Measurements from ENCODE around the gene RAB11A. TPM values are rescaled to one million over a fixed set of nuclear protein-coding genes. Genes with fewer than 3 reads are reported as not detected.

The RAB11A gene
- total and polyA plus RNA-seq, 5 donors = 136 to 180 (median 155) TPM

GRCh38 chr15:65908876-65909275 is 39.6 kb downstream of the RAB11A start:
- WGBS = 97% methylated on average over 4 of the region's 4 CpGs
- ATAC-seq (no peak), DNase-seq (no peak)
- no peak overlapping the region for H3K27ac ChIP-seq (ENCODE audit: low read length)
- H3K4me1 ChIP-seq (ENCODE audit: control insufficient read depth, insufficient read depth, low read length) = no peaks in the 10 kb centered on the region
- H3K9me3 ChIP-seq (ENCODE audit: control insufficient read depth, low read length) = no peaks in the 10 kb centered on the region
- H3K27me3 ChIP-seq (ENCODE audit: control insufficient read depth, insufficient read depth) = no peaks in the 10 kb centered on the region
- intact Hi-C loops (cut with DNase I) = no loop called here
- H3K4me3 ChIP-seq (ENCODE audit: low read length) = no peak overlapping the region

GRCh38 chr15:65909831-65910230 is 40.5 kb downstream of the RAB11A start:
- no peaks in the 10 kb centered on the region for H3K27me3 ChIP-seq (ENCODE audit: control insufficient read depth, insufficient read depth)
- no peaks in the 10 kb centered on the region for H3K4me1 ChIP-seq (ENCODE audit: control insufficient read depth, insufficient read depth, low read length)
- DNase-seq (no peak), ATAC-seq (no peak)
- H3K4me3 ChIP-seq (ENCODE audit: low read length) = no peak overlapping the region
- no peak overlapping the region for H3K27ac ChIP-seq (ENCODE audit: low read length)
- intact Hi-C loops (cut with DNase I) = loop anchor here in 1 of 4 donors (10.0 kb wide), 2 partner anchors 275 to 385 kb away; partner anchors contain the start of gene DIS3L
- 95% methylated on average over 3 of the region's 3 CpGs for WGBS
- H3K9me3 ChIP-seq (ENCODE audit: control insufficient read depth, low read length) = no peaks in the 10 kb centered on the region

GRCh38 chr15:65910341-65910740 is 41.0 kb downstream of the RAB11A start:
- H3K9me3 ChIP-seq (ENCODE audit: control insufficient read depth, low read length) = no peaks in the 10 kb centered on the region
- WGBS = 93% methylated on average over 4 of the region's 4 CpGs
- ATAC-seq (no peak), DNase-seq (no peak)
- H3K27ac ChIP-seq (ENCODE audit: low read length) = no peak overlapping the region
- no peaks in the 10 kb centered on the region for H3K4me1 ChIP-seq (ENCODE audit: control insufficient read depth, insufficient read depth, low read length)
- no peaks in the 10 kb centered on the region for H3K27me3 ChIP-seq (ENCODE audit: control insufficient read depth, insufficient read depth)
- intact Hi-C loops (cut with DNase I) = loop anchor here in 1 of 4 donors (10.0 kb wide), 2 partner anchors 274 to 384 kb away; partner anchors contain the start of gene DIS3L
- no peak overlapping the region for H3K4me3 ChIP-seq (ENCODE audit: low read length)

- WGBS = 96% methylated on average over 2 of the region's 2 CpGs
- no peaks in the 10 kb centered on the region for H3K27me3 ChIP-seq (ENCODE audit: control insufficient read depth, insufficient read depth)
- ATAC-seq (no peak), DNase-seq (no peak)
- H3K4me1 ChIP-seq (ENCODE audit: control insufficient read depth, insufficient read depth, low read length) = no peaks in the 10 kb centered on the region
- no peaks in the 10 kb centered on the region for H3K9me3 ChIP-seq (ENCODE audit: control insufficient read depth, low read length)
- H3K27ac ChIP-seq (ENCODE audit: low read length) = no peak overlapping the region
- H3K4me3 ChIP-seq (ENCODE audit: low read length) = no peak overlapping the region
- intact Hi-C loops (cut with DNase I) = loop anchor here in 1 of 4 donors (10.0 kb wide), 2 partner anchors 273 to 383 kb away; partner anchors contain the start of gene DIS3L
These were observed 42.9 kb downstream of the RAB11A start for GRCh38 chr15:65912235-65912634.

GRCh38 chr15:65913631-65914199 is 44.4 kb downstream of the RAB11A start:
- no peak for ATAC-seq
- H3K4me1 ChIP-seq (ENCODE audit: control insufficient read depth, insufficient read depth, low read length) = no peaks in the 10 kb centered on the region
- no peak overlapping the region for H3K27ac ChIP-seq (ENCODE audit: low read length)
- no peak overlapping the region for H3K4me3 ChIP-seq (ENCODE audit: low read length)
- intact Hi-C loops (cut with DNase I) = loop anchor here in 1 of 4 donors (10.0 kb wide), 2 partner anchors 271 to 381 kb away; partner anchors contain the start of gene DIS3L
- H3K27me3 ChIP-seq (ENCODE audit: control insufficient read depth, insufficient read depth) = no peaks in the 10 kb centered on the region
- H3K9me3 ChIP-seq (ENCODE audit: control insufficient read depth, low read length) = no peaks in the 10 kb centered on the region
- no peak for DNase-seq
- WGBS = 91% methylated on average over 13 of the region's 13 CpGs

GRCh38 chr15:65914386-65914785 is 45.1 kb downstream of the RAB11A start:
- 69% methylated on average over 4 of the region's 4 CpGs for WGBS

GRCh38 chr15:65914981-65915925 is 46.0 kb downstream of the RAB11A start:
- intact Hi-C loops (cut with DNase I) = loop anchor here in 1 of 4 donors (10.0 kb wide), 2 partner anchors 270 to 380 kb away; partner anchors contain the start of gene DIS3L
- DNase-seq = no peak
- ATAC-seq = no peak
- Histone ChIP-seq H3K4me3 (ENCODE audit: low read length) (no peak overlapping the region), H3K9me3 (ENCODE audit: control insufficient read depth, low read length) (no peaks in the 10 kb centered on the region), H3K4me1 (ENCODE audit: control insufficient read depth, insufficient read depth, low read length) (peaks cover 2% of the 10 kb centered on the region), H3K27ac (ENCODE audit: low read length) (no peak overlapping the region), H3K27me3 (ENCODE audit: control insufficient read depth, insufficient read depth) (no peaks in the 10 kb centered on the region)
- WGBS = 91% methylated on average over 8 of the region's 8 CpGs

More at GRCh38 chr15:65914386-65914785, 45.1 kb downstream of the RAB11A start:
- no peak overlapping the region for H3K27ac ChIP-seq (ENCODE audit: low read length)
- H3K4me1 ChIP-seq (ENCODE audit: control insufficient read depth, insufficient read depth, low read length) = no peaks in the 10 kb centered on the region
- no peaks in the 10 kb centered on the region for H3K27me3 ChIP-seq (ENCODE audit: control insufficient read depth, insufficient read depth)
- intact Hi-C loops (cut with DNase I) = loop anchor here in 1 of 4 donors (10.0 kb wide), 2 partner anchors 270 to 380 kb away; partner anchors contain the start of gene DIS3L
- H3K4me3 ChIP-seq (ENCODE audit: low read length) = no peak overlapping the region
- no peaks in the 10 kb centered on the region for H3K9me3 ChIP-seq (ENCODE audit: control insufficient read depth, low read length)
- no peak for ATAC-seq
- DNase-seq = no peak

GRCh38 chr15:65916041-65916663 is 46.9 kb downstream of the RAB11A start:
- Histone ChIP-seq H3K27me3 (ENCODE audit: control insufficient read depth, insufficient read depth) (no peaks in the 10 kb centered on the region), H3K27ac (ENCODE audit: low read length) (no peak overlapping the region), H3K9me3 (ENCODE audit: control insufficient read depth, low read length) (no peaks in the 10 kb centered on the region), H3K4me3 (ENCODE audit: low read length) (no peak overlapping the region), H3K4me1 (ENCODE audit: control insufficient read depth, insufficient read depth, low read length) (peaks cover 2% of the 10 kb centered on the region)
- DNase-seq (no peak), ATAC-seq (peak; percentile 9 to 19)
- intact Hi-C loops (cut with DNase I) = loop anchor here in 1 of 4 donors (10.0 kb wide), 2 partner anchors 269 to 379 kb away; partner anchors contain the start of gene DIS3L
- WGBS = 85% methylated on average over 7 of the region's 7 CpGs

- intact Hi-C loops (cut with DNase I) = loop anchor here in 1 of 4 donors (10.0 kb wide), 2 partner anchors 268 to 378 kb away; partner anchors contain the start of gene DIS3L
These were observed 47.5 kb downstream of the RAB11A start for GRCh38 chr15:65916664-65917406.

GRCh38 chr15:65917407-65917756 is 48.1 kb downstream of the RAB11A start:
- intact Hi-C loops (cut with DNase I) = loop anchor here in 1 of 4 donors (10.0 kb wide), 2 partner anchors 267 to 377 kb away; partner anchors contain the start of gene DIS3L
- H3K4me1 ChIP-seq (ENCODE audit: control insufficient read depth, insufficient read depth, low read length) = peaks cover 2% of the 10 kb centered on the region
- no peak for DNase-seq
- no peak overlapping the region for H3K4me3 ChIP-seq (ENCODE audit: low read length)
- H3K27me3 ChIP-seq (ENCODE audit: control insufficient read depth, insufficient read depth) = no peaks in the 10 kb centered on the region
- 76% methylated on average over 3 of the region's 3 CpGs for WGBS
- no peak for ATAC-seq
- no peak overlapping the region for H3K27ac ChIP-seq (ENCODE audit: low read length)
- H3K9me3 ChIP-seq (ENCODE audit: control insufficient read depth, low read length) = no peaks in the 10 kb centered on the region

More at GRCh38 chr15:65916664-65917406, 47.5 kb downstream of the RAB11A start:
- peak; percentile 81 to 88 for ATAC-seq
- no peak overlapping the region for H3K27ac ChIP-seq (ENCODE audit: low read length)
- WGBS = 33% methylated on average over 16 of the region's 16 CpGs
- no peaks in the 10 kb centered on the region for H3K9me3 ChIP-seq (ENCODE audit: control insufficient read depth, low read length)
- peak; percentile 46 to 84 (median 78) for DNase-seq
- no peaks in the 10 kb centered on the region for H3K27me3 ChIP-seq (ENCODE audit: control insufficient read depth, insufficient read depth)
- peaks cover 2% of the 10 kb centered on the region for H3K4me1 ChIP-seq (ENCODE audit: control insufficient read depth, insufficient read depth, low read length)
- H3K4me3 ChIP-seq (ENCODE audit: low read length) = no peak overlapping the region

Data from right cardiac atrium (tissue), 5 donors.